Measurements from ENCODE around the gene ZNF750. TPM values are rescaled to one million over a fixed set of nuclear protein-coding genes. Genes with fewer than 3 reads are reported as not detected.

The ZNF750 gene
- total RNA-seq, 4 donors from 2014 or later = not detected

- DNase-seq (ENCODE audit: low spot score) (no peak), ATAC-seq (ENCODE audit: low FRiP score) (no peak)
- TF ChIP-seq CTCF (IDR thresholded peaks at IDR 0.05) = no peak
Measured at GRCh38 chr17:82780195-82780594, 59.6 kb downstream of the ZNF750 start.

- ATAC-seq (ENCODE audit: low FRiP score) = no peak
Measured at GRCh38 chr17:82779541-82779940, 60.3 kb downstream of the ZNF750 start.

More at GRCh38 chr17:82779541-82779940, 60.3 kb downstream of the ZNF750 start:
- TF ChIP-seq CTCF (IDR thresholded peaks at IDR 0.05) = no peak
- DNase-seq (ENCODE audit: low spot score) = no peak

Other genes with a start within 250 kb of the ZNF750 start
- gene WDR45B, start 191.6 kb downstream of the ZNF750 start, total RNA-seq = 100 to 1,000 TPM in 1 of 4 donors, 10 to 100 TPM in 3; 63.0 to 139 (median 86.0) TPM
- 10 to 100 TPM in 1 of 4 donors, 1 to 10 TPM in 3; 8.0 to 12.3 (median 9.6) TPM for gene RAB40B, start 141.3 kb downstream of the ZNF750 start, total RNA-seq
- gene FN3KRP, start 123.3 kb downstream of the ZNF750 start, total RNA-seq = 10 to 100 TPM in 2 of 4 donors, 1 to 10 TPM in 2; 6.4 to 18.8 (median 12.3) TPM
- gene FN3K, start 104.4 kb downstream of the ZNF750 start, total RNA-seq = 10 to 100 TPM in 1 of 4 donors, 1 to 10 TPM in 3; 2.8 to 13.0 (median 7.5) TPM
- 10 to 100 TPM; 30.5 to 94.3 (median 51.8) TPM for gene TBCD, start 88.0 kb downstream of the ZNF750 start, total RNA-seq
- gene METRNL, start 239.6 kb upstream of the ZNF750 start, total RNA-seq = 100 to 1,000 TPM in 2 of 4 donors, 10 to 100 TPM in 2; 68.4 to 271 (median 99.9) TPM

Measured in omental fat pad (tissue), 4 donors.